GM12878 (cell line): ENCODE data around the gene VPS16. TPM values are rescaled to one million over a fixed set of nuclear protein-coding genes. Genes with fewer than 3 reads are reported as not detected.

ENCODE experiments used
- ATAC-seq: fragments of 200-7000 bp; cut with Tn5 transposase; 3 replicates; pipeline ENCODE4 v1.9.1; 2020; ENCODE audit warnings: mild to moderate bottlenecking, moderate library complexity
- BruUV-seq: library from RNA; stranded (reverse); fragments of 400-500 nt; replicated peaks from 2 replicates; lab custom pipeline; 2021; lab: Mats Ljungman, UMichigan
- CTCF ChIA-PET: fragments of 300-600 bp; sonication (Branson Sonifier 250); formaldehyde crosslinking; extraction: SDS; loops from one replicate; lab custom pipeline; 2021; ENCODE audit warnings: inconsistent platforms; lab: Yijun Ruan, JAX
- POLR2A ChIA-PET: fragments of 350-600 bp; formaldehyde crosslinking; extraction: SDS; loops from one replicate; lab custom pipeline; 2021; ENCODE audit warnings: inconsistent platforms; lab: Charles Lee
- RAD21 ChIA-PET: fragments of 300-600 bp; sonication (Branson Sonifier 250); formaldehyde crosslinking; loops from one replicate; lab custom pipeline; 2023; ENCODE audit warnings: antibody characterized with exemption; ENCODE audit not compliant: unreplicated experiment; lab: Charles Lee
- SMC1A ChIA-PET: fragments of 300-600 bp; sonication (Branson Sonifier 250); formaldehyde crosslinking; loops from one replicate; lab custom pipeline; 2023; ENCODE audit not compliant: unreplicated experiment, uncharacterized antibody; lab: Charles Lee
- DNase-seq: peaks from one replicate; pipeline ENCODE4 v3.0.0-alpha.2; 2011; ENCODE audit warnings: low read depth, low spot score
- FAIRE-seq: peaks from 3 replicates; lab custom pipeline; 2011; peaks lifted over from hg19 to GRCh38; lab: Jason Lieb, UNC
- H2AFZ ChIP-seq: 2 replicates; pipeline ENCODE4 v1.6.0; 2011; ENCODE audit warnings: low read depth, low read length, control low read depth; ENCODE audit not compliant: control insufficient read depth
- H3K27ac ChIP-seq: 2 replicates; pipeline ENCODE4 v1.5.1; 2011; ENCODE audit warnings: control low read depth; ENCODE audit not compliant: control insufficient read depth, insufficient read depth
- H3K27me3 ChIP-seq, 2 experiments: replicated peaks in 1 of 2; 2 replicates each; pipeline versions ENCODE4 v1.6.0 to v1.6.1; 2011; ENCODE audit warnings: low read length in 1 of 2; ENCODE audit not compliant: control insufficient read depth in 2 of 2, insufficient read depth in 2 of 2
- H3K36me3 ChIP-seq, 2 experiments: 2 replicates each; pipeline ENCODE4 v1.5.1; 2011; ENCODE audit warnings: low read length in 1 of 2; ENCODE audit not compliant: control insufficient read depth in 2 of 2, insufficient read depth in 2 of 2
- H3K4me1 ChIP-seq: 2 replicates; pipeline ENCODE4 v1.6.1; 2011; ENCODE audit warnings: mild to moderate bottlenecking, low read length, moderate library complexity, mixed read lengths; ENCODE audit not compliant: control insufficient read depth, insufficient read depth
- H3K4me2 ChIP-seq: 2 replicates; pipeline ENCODE4 v1.6.0; 2011; ENCODE audit warnings: control low read depth; ENCODE audit not compliant: control insufficient read depth, insufficient read depth
- H3K4me3 ChIP-seq: fragments of 200-600 bp; sonication (generic); 2 replicates; pipeline ENCODE4 v1.5.1; 2016
- H3K79me2 ChIP-seq: 2 replicates; pipeline ENCODE4 v1.6.0; 2011; ENCODE audit warnings: low read length; ENCODE audit not compliant: control insufficient read depth, insufficient read depth
- H3K9ac ChIP-seq: 2 replicates; pipeline ENCODE4 v1.8.0; 2011; ENCODE audit warnings: low read length, control low read depth, mixed read lengths; ENCODE audit not compliant: control insufficient read depth, insufficient read depth
- H3K9me3 ChIP-seq: replicated peaks from 3 replicates; pipeline ENCODE4 v1.5.1; 2011; ENCODE audit warnings: mild to moderate bottlenecking, low read length; ENCODE audit not compliant: control insufficient read depth, insufficient read depth
- H4K20me1 ChIP-seq: 2 replicates; pipeline ENCODE4 v1.6.0; 2011; ENCODE audit not compliant: control insufficient read depth, insufficient read depth
- BRCA1 ChIP-seq: IDR thresholded peaks from 2 replicates; pipeline ENCODE4 v1.6.1; 2011; ENCODE audit warnings: low read depth, low read length, improper control_type of control experiment
- CBX5 ChIP-seq: sonication (generic); IDR thresholded peaks from 2 replicates; pipeline ENCODE4 v1.6.1; 2016; ENCODE audit warnings: low read depth, moderate library complexity, mild to moderate bottlenecking, inconsistent platforms
- E4F1 ChIP-seq: fragments of 450-650 bp; IDR thresholded peaks from 2 replicates; pipeline ENCODE4 v1.6.1; 2018; ENCODE audit warnings: borderline replicate concordance, mild to moderate bottlenecking; ENCODE audit not compliant: partially characterized antibody
- MLLT1 ChIP-seq: fragments of 450-650 bp; IDR thresholded peaks from 2 replicates; pipeline ENCODE4 v1.6.1; 2016; ENCODE audit warnings: mild to moderate bottlenecking
- NFXL1 ChIP-seq: fragments of 450-650 bp; IDR thresholded peaks from 2 replicates; pipeline ENCODE4 v1.6.1; 2017; ENCODE audit warnings: antibody characterized with exemption, mild to moderate bottlenecking, borderline replicate concordance
- NFYB ChIP-seq: IDR thresholded peaks from 2 replicates; pipeline ENCODE4 v1.6.1; 2011; ENCODE audit warnings: low read depth, mild to moderate bottlenecking, low read length, improper control_type of control experiment, moderate library complexity; ENCODE audit not compliant: insufficient read depth
- PAX5 ChIP-seq: IDR thresholded peaks from 2 replicates; pipeline ENCODE4 v1.6.1; 2011; ENCODE audit warnings: low read depth, low read length, borderline replicate concordance
- POLR2AphosphoS2 ChIP-seq: IDR thresholded peaks from 2 replicates; pipeline ENCODE4 v1.6.1; 2011; ENCODE audit warnings: low read depth, mild to moderate bottlenecking, low read length, improper control_type of control experiment, moderate library complexity
- SIN3A ChIP-seq: IDR thresholded peaks from 2 replicates; pipeline ENCODE4 v1.6.1; 2012; ENCODE audit warnings: low read depth, low read length, improper control_type of control experiment
- SREBF1 ChIP-seq: IDR thresholded peaks from 2 replicates; pipeline ENCODE4 v1.6.1; 2012; ENCODE audit warnings: mild to moderate bottlenecking, low read length
- ZNF217 ChIP-seq: fragments of 450-650 bp; IDR thresholded peaks from 2 replicates; pipeline ENCODE4 v1.6.1; 2017; ENCODE audit warnings: antibody characterized with exemption, mild to moderate bottlenecking
- ZNF24 ChIP-seq: fragments of 450-650 bp; IDR thresholded peaks from 2 replicates; pipeline ENCODE4 v1.6.1; 2017; ENCODE audit warnings: antibody characterized with exemption, mild to moderate bottlenecking
- WGBS: methylation state at CpG from one replicate; pipeline ENCODE4 v1.1.6; 2016; ENCODE audit warnings: low lambda C conversion rate; ENCODE audit not compliant: insufficient replicate concordance, insufficient coverage; ENCODE audit errors: missing lambda C conversion rate; 5-methylcytosine and 5-hydroxymethylcytosine counted together
- in situ Hi-C: fragments of 300-500 bp; cut with MboI; formaldehyde crosslinking; loops from 9 replicates; pipeline ENCODE4 v1.14.3; 2018; ENCODE audit warnings: mixed read lengths
- intact Hi-C: fragments of 100-400 bp; cut with micrococcal nuclease; formaldehyde crosslinking; loops from one replicate; pipeline ENCODE4 v1.14.2; 2022; ENCODE audit not compliant: unreplicated experiment
- polyA plus RNA-seq, 11 experiments: library from polyadenylated mRNA; depleted of rRNA in 4 of 11; unstranded in 6 of 11; stranded (reverse) in 5 of 11; fragments of >200 nt; fragmentation: Nextera tagmentation in 4 of 11; fragmentation: Illumina TruSeq in 1 of 11; extraction: Ambion mirVana in 4 of 11; extraction: Trizol in 1 of 11; gene quantifications; 1 replicate in 1 of 11; 2 replicates in 10 of 11; pipeline versions ENCODE4 v1.2.1 to v1.2.3, GENCODE V29; 2011 to 2016; ENCODE audit warnings: inconsistent platforms in 2 of 11, missing spikeins in 2 of 11, low read depth in 1 of 11
- total RNA-seq, 4 experiments: library from RNA; depleted of rRNA in 3 of 4; stranded (reverse); fragments of >200 nt in 3 of 4; fragmentation: Illumina TruSeq in 1 of 4; extraction: Trizol in 1 of 4; gene quantifications; 2 replicates each; pipeline versions ENCODE4 v1.2.1 to v1.2.3, GENCODE V29; 2013 to 2021

The VPS16 gene
- total and polyA plus RNA-seq, 10 of the 15 experiments (the other 5 are each of a cell fraction or from before 2014, with no cell fraction given) = 8.4 to 37.5 (median 26.4) TPM

- BruUV-seq = TSS peak; percentile 61
- CTCF ChIA-PET = interaction anchor here (0.5 kb wide), 1 partner anchor 307 kb away, joined by 4 read pairs; no protein-coding TSS in a partner anchor
Measured at GRCh38 chr20:2838847-2839671, 1.5 kb upstream of the VPS16 start.

More at GRCh38 chr20:2838847-2839671, 1.5 kb upstream of the VPS16 start:
- ATAC-seq (no peak), FAIRE-seq (no peak), DNase-seq (no peak)
- no peak overlapping the region for H2AFZ ChIP-seq
- H3K9me3 ChIP-seq = no peaks in the 10 kb centered on the region
- WGBS = 98% methylated on average over 15 of the region's 15 CpGs
- no peaks in the 10 kb centered on the region for H4K20me1 ChIP-seq
- peaks cover 6% of the 10 kb centered on the region; the same call in 1 of the 2 replicates for H3K79me2 ChIP-seq
- H3K4me3 ChIP-seq = peak overlapping the region; percentile 83; the same call in 1 of the 2 replicates
- ChIA-PET RAD21 (no interaction called here), POLR2A (no interaction called here), SMC1A (interaction anchor here (1.2 kb wide), 1 partner anchor 10 kb away, joined by 3 read pairs; no protein-coding TSS in a partner anchor)
- intact Hi-C loops (no loop called here), in situ Hi-C loops (no loop called here)
- H3K4me1 ChIP-seq = peaks cover 14% of the 10 kb centered on the region
- no peak overlapping the region for H3K27ac ChIP-seq
- no peak overlapping the region for H3K9ac ChIP-seq
- H3K36me3 ChIP-seq = no peaks in the 10 kb centered on the region
- no peaks in the 10 kb centered on the region for H3K27me3 ChIP-seq
- peak overlapping the region; percentile 92 for H3K4me2 ChIP-seq
- no peak for TF ChIP-seq POLR2AphosphoS2
- no peak for TF ChIP-seq NFXL1
- no peak for TF ChIP-seq MLLT1
- TF ChIP-seq CBX5 = no peak
- no peak for TF ChIP-seq ZNF217
- no peak for TF ChIP-seq NFYB
- TF ChIP-seq SREBF1 = no peak
- no peak for TF ChIP-seq SIN3A
- TF ChIP-seq E4F1 = no peak
- TF ChIP-seq BRCA1 = no peak
- TF ChIP-seq ZNF24 = no peak
- TF ChIP-seq PAX5 = no peak
